EH (cell line): Measurements from ENCODE around the gene CALML5.

ENCODE experiments used
- DNase-seq: peaks from one replicate; pipeline ENCODE4 v3.0.0-alpha.2; 2015; ENCODE audit warnings: low read depth

CALML5 gene

GRCh38 chr10:5533098-5533731 lies 33.8 kb upstream of the CALML5 start:
- DNase-seq: no peak

- DNase-seq: no peak
These were observed 33.3 kb upstream of the CALML5 start for GRCh38 chr10:5532618-5533097.

DNA sequence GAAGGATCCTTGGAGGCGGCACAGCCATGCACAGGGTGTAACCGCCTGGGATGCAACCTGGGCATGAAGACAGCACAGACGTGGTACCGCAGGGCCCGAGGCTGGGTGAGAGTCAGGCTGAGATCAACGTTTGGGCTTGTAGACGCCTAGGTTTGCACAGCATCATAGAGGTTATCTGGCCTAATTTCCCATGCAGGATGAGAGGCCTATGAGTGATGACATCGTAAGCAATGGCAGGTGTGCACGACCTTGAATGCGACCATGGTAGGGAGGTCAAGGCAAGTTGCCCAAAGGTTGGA lies 32.9 kb upstream of the CALML5 start:
- no peak for DNase-seq

- DNase-seq: peak; percentile 18
These were observed 32.4 kb upstream of the CALML5 start for GRCh38 chr10:5531558-5532306.

DNA sequence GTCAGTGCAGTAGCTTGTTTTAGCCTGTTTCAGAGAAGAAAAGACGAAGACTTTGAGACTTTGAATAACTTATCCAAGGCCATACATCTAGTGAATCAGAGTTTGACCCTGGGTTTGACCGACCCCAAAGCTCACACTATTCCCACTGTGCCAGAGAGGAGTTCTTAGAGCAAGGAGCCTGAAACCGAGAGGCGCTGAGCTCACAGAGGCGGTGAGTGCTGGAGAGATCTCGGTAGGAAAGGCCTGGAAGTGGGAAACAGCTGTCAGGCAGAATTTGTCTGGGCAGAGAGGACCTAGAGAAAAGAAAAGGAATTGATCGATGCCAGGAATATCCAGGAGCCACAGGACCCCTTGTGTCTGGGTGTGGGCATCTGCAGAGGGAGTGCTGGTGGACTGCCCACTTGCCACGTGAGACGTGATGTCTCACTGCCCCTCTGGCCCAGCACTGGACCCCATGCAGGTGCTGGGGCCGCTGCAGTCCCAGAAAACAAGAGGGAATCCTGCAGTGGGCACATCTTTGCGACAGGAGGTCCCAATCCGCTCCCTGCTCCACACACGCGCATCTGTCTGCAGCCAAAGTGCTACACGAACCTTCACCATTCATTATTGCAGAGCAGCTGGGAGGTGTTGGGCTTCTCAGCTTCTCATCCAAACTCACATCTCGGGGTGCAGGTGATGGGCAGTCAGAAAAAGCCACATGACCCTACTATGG lies 31.6 kb upstream of the CALML5 start:
- DNase-seq: no peak

- DNase-seq: no peak
These were observed 31.0 kb upstream of the CALML5 start for GRCh38 chr10:5530412-5530806.

DNA sequence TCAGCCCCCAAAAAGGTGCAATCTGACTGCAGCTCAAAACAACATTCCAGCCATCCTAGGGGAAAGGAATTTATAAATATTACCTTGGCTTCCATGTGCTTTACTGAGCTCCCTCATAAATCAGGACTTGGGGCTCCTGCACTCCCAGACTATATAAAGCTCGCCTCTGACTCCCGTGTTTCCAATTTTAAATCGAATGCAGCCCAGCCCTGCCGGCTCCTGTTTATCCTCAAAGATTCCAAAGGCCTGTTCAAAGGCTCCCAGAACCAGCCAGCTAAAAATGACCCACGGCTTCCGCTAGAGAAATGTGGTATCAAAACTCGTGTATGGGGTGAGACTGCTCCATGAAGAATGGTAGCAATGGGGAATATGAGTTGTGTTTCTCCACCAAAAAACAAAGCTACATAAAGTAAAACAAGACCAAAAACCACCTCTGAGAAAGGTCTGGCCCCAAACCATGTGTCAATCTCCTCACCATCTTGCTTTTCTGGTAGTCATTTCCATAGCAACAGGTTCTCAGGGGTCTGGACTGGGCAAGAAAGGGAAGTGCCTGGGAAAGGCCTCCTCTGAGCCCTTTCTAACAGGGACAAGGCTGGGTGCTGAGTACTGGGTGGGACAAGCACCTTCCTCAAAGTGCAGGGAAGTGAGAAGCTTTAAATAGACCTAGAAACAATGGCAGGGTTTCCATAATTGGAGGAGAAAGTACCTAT lies 30.5 kb upstream of the CALML5 start:
- DNase-seq: no peak

DNA sequence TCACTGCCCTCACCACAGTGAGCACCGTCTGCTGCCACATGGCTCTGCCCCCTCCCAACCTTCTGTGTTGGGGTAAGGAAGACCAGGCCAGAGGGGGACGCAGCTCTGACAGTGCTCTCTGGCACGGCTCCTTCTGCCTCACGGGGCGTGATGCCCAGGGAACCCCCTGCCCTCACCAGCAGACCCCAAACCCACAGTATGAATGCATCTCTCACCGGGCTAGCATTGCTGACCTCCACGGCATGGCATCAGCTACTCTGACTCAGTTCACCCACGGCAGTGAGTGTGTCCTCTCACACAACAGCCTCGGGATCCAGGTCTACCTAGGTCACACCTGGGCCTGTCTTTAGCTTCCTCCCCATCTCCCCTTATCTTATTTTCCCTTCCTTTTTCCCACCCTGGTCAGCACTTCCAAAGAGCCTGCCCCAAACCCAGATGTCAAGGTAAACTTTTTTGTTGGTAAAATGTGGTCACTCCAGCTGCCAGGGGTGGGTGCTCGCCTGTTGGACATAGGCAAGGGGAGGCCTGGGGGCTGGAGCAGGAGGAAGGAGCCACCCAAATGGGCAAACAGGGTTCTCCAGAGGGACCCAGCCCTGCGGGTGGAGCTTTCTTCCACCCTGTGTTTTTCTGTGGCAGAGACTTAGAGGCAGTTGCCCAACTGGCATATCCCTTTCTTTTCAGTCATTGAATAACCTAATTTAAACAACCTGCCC lies 29.8 kb upstream of the CALML5 start:
- no peak for DNase-seq

DNA sequence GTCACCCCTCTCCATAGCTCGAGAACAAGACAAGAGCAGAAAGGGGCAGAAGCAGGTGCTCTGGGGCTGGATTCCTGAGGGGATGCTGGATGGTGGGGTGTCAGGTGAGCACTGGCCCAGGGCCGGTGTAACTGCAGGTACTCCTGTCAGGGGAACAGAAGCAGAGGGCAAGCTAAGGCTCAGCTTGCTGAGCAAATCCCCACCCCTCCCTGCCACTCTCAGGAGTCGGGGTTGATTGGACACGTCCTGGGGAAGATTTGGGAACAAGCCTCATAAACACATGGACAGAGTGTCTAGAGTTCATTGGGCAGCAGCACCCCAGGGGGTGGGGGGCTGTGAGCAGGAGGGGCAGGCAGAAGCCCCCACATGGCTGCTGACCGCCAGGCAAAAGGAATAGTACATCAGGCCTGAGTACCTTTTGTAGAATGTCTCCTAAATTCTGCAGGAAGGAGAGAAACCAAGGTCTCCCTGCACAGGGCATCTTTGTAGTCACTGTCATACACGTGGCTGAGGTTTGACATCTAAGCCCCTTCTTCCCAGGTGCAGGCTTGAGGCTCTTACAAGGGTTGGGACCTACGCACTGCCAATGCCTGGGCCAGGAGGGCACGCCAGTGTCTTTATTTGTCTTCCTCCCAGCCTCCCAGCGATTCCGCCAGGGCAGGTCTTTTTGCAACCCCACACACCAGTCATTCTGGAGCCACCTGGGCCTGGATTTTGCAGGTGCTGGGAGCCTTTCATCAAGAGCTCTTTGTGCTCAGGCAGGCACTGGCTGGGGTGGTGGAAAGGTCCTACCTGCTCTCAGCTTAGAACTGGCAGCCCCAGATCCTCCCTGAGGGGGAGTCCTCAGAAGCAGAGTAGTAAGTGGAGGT lies 28.2 kb upstream of the CALML5 start:
- no peak for DNase-seq

DNA sequence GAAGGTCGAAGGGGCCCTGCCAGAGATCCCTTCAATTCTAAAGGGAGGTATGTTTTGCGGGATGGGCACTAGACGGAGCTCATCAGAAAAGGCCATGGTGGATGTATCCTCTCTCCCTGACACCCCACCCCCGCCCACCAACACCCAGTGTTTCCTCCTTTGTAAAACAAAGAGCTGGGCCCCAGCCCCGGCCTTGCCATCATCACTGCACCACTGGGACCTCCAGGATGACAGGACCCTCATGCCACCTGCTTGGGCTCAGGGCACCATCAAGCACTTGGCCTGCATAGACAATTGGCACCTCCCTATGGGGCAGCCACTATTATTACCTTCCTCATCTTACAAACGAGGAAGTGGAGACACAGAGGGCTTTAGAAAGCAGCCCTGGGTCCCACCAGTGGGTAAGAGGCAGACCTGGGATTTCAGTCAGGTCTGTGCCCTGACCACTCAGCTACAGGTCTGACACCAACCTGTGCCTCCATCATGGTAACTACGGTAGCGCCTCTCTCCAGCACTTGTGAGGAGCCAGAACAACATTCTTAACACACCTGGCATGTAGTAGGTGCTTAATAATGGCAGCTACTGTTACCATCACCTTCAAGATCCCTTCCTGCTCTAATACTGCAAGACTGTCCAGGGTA lies 27.4 kb upstream of the CALML5 start:
- no peak for DNase-seq

DNA sequence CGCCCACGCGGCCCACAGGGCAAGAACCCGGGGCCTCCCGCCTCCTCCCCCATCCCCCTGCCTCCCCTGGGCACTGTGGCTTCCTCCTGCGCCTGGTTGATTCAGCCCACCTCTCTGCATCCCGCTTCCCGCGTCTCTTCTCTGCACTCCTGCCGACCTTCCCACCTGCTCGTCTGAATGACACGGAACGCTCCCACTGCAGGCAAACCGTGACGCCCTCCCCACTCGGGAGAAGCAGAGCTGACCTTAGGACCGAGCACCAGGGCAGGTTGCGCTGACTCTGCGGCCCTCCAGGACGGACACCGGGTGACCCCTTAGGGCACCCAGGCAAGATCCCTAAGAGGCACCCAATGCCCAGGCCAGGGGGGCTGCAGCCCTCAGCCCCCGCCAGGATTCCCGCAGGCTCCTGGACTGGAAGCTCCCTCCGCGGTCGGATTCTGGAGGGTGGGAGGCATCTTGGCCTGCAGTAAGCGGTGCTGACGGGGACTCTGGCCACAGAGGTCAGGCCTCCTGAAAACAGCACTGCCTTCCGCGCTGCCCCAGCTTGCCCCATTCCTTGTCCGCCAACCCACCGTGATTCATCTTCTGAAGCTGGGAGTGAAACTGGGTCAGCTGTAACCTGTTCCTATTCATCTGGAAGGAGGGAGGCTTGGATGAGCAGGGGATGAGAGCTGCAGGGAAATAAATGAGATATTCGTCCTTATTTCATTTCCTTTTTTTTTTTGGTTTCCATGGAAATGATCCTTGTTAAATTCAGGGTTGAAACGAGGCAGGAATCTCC lies 26.4 kb upstream of the CALML5 start:
- DNase-seq: no peak

DNA sequence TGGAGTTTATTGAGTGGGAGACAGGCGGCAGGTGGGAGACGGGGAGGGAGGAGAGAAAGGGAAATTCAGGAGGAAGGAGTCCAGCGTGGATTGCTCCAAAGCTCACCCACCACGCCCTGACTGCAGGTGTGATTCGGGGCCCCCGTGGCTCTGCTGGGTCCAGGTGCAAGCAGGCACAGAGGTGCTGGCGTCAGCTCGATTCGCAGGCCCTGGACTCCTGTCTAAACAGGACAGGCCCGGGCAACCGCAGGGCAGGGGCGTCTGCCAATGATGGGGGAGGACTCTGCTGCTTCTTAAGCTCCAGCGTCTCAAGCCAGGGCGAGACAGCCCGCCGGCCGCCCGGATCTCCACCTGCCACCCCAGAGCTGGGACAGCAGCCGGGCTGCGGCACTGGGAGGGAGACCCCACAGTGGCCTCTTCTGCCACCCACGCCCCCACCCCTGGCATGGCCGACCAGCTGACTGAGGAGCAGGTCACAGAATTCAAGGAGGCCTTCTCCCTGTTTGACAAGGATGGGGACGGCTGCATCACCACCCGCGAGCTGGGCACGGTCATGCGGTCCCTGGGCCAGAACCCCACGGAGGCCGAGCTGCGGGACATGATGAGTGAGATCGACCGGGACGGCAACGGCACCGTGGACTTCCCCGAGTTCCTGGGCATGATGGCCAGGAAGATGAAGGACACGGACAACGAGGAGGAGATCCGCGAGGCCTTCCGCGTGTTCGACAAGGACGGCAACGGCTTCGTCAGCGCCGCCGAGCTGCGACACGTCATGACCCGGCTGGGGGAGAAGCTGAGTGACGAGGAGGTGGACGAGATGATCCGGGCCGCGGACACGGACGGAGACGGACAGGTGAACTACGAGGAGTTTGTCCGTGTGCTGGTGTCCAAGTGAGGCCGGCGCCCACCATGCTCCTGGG lies 25.5 kb upstream of the CALML5 start, which contains the start of gene CALML3:
TSS of gene CALML3 (plus strand) at position 321 of the 920 bp plus-strand sequence. CDS start at position 446, 125 bp downstream.
- DNase-seq: no peak

- DNase-seq: no peak
These were observed 24.6 kb upstream of the CALML5 start for GRCh38 chr10:5523796-5524574.

DNA sequence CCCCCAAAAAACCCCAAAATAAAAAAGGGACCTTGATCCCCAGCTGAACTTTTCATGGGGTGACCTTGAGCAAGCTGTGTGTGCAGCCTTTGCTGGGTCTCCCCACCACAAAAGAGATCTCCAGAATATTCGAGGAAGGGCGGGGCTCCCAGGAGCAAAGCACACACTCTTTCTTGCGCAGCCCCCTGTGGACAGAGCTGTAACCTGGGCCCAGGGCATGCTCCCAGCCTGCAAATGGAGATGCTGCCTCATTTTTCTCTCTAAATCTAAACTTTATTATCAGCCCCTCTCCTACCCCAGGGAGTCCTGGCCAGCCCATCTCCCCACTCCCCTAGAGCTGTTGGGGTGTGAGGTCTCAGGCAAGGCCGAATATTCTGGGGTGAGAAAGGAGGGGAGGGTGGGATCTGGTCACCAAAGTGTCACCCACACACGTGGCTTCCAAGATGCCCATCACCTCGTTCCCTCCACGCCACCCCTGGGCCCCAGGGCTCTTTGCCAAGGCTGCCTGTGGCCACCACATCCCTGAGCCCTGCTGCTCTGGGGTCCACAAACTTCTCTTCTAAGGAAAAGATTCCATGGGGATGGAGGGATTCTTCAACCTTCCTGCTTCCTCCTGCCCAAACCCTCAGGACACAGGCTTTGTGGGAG lies 23.7 kb upstream of the CALML5 start:
- DNase-seq: no peak

GRCh38 chr10:5519054-5519453 lies 19.7 kb upstream of the CALML5 start:
- DNase-seq: no peak

GRCh38 chr10:5518143-5518542 lies 18.8 kb upstream of the CALML5 start:
- DNase-seq: no peak

DNA sequence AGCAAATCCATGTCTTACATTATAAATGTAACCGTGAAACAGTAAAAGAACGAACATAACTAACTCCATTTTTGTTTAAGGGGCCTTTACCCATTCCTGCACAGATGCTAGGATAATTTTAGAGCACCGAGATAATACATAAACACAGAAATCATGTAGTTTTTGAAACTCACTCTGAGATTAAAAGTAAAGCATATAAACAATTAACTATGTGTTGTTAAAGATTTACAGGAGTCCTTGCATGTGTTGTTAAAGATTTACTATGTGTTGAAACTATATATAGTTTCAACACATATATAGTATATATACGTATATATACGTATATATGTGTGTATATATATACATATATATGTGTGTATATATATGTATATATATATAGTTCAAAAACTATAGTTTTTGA lies 18.2 kb upstream of the CALML5 start:
- no peak for DNase-seq
